IPS DF 6.9 (cell line): ENCODE measurements around the gene TTC28.

ENCODE experiments used
- DNase-seq: peaks from one replicate; pipeline ENCODE4 v3.0.0-alpha.2; 2013; ENCODE audit warnings: low read depth, low spot score
- H3K27ac ChIP-seq: one replicate; pipeline ENCODE4 v1.5.1; 2013; ENCODE audit warnings: low read length, control low read depth
- H3K27me3 ChIP-seq: 2 replicates; pipeline ENCODE4 v1.6.1; 2013; ENCODE audit warnings: mild to moderate bottlenecking, low read length; ENCODE audit not compliant: control insufficient read depth, insufficient read depth
- H3K36me3 ChIP-seq: 2 replicates; pipeline ENCODE4 v1.6.1; 2013; ENCODE audit warnings: low read length; ENCODE audit not compliant: control insufficient read depth, insufficient read depth
- H3K4me1 ChIP-seq: 2 replicates; pipeline ENCODE4 v1.6.1; 2013; ENCODE audit warnings: low read length; ENCODE audit not compliant: control insufficient read depth, insufficient read depth
- H3K4me3 ChIP-seq: 2 replicates; pipeline ENCODE4 v1.5.1; 2013; ENCODE audit warnings: mild to moderate bottlenecking, low read length
- H3K9me3 ChIP-seq: 2 replicates; pipeline ENCODE4 v1.6.1; 2013; ENCODE audit warnings: low read length, inconsistent platforms; ENCODE audit not compliant: control insufficient read depth, insufficient read depth
- WGBS: extraction: QIAGEN DNeasy Blood & Tissue Kit; methylation state at CpG from one replicate; pipeline ENCODE4 v1.1.7; 2013; ENCODE audit warnings: mixed read lengths, missing lambda C conversion rate; ENCODE audit not compliant: insufficient read length, insufficient coverage; 5-methylcytosine and 5-hydroxymethylcytosine counted together

Gene TTC28

GRCh38 chr22:27992294-27993165 is 687.1 kb downstream of the TTC28 start:
- no peak for DNase-seq
- no CpG with 5 or more reads among the region's 23 CpGs for WGBS

GRCh38 chr22:27991586-27992293 is 687.9 kb downstream of the TTC28 start:
- no CpG with 5 or more reads among the region's 7 CpGs for WGBS
- Histone ChIP-seq H3K4me1 (peaks cover 2% of the 10 kb centered on the region), H3K4me3 (no peak overlapping the region), H3K9me3 (no peaks in the 10 kb centered on the region), H3K27ac (no peak overlapping the region), H3K27me3 (no peaks in the 10 kb centered on the region), H3K36me3 (no peaks in the 10 kb centered on the region; the same call in 1 of the 2 replicates)
- no peak for DNase-seq

More at GRCh38 chr22:27992294-27993165, 687.1 kb downstream of the TTC28 start:
- Histone ChIP-seq H3K27ac (no peak overlapping the region), H3K4me3 (no peak overlapping the region), H3K4me1 (peaks cover 2% of the 10 kb centered on the region), H3K36me3 (no peaks in the 10 kb centered on the region; the same call in 1 of the 2 replicates), H3K9me3 (no peaks in the 10 kb centered on the region), H3K27me3 (no peaks in the 10 kb centered on the region)

- WGBS, result no CpG with 5 or more reads among the region's 12 CpGs
- DNase-seq, result peak; percentile 75
- no peaks in the 10 kb centered on the region for H3K9me3 ChIP-seq
- H3K36me3 ChIP-seq, result no peaks in the 10 kb centered on the region; the same call in 1 of the 2 replicates
- no peak overlapping the region for H3K27ac ChIP-seq
- no peaks in the 10 kb centered on the region for H3K27me3 ChIP-seq
- peaks cover 2% of the 10 kb centered on the region for H3K4me1 ChIP-seq
- H3K4me3 ChIP-seq, result no peak overlapping the region
Observed at GRCh38 chr22:27990879-27991278, 688.8 kb downstream of the TTC28 start.

GRCh38 chr22:27990451-27990840 is 689.2 kb downstream of the TTC28 start:
- Histone ChIP-seq H3K4me3 (no peak overlapping the region), H3K36me3 (no peaks in the 10 kb centered on the region; the same call in 1 of the 2 replicates), H3K27ac (no peak overlapping the region), H3K4me1 (peaks cover 2% of the 10 kb centered on the region), H3K9me3 (no peaks in the 10 kb centered on the region), H3K27me3 (no peaks in the 10 kb centered on the region)
- no peak for DNase-seq
- WGBS, result no CpG with 5 or more reads among the region's 15 CpGs

GRCh38 chr22:27989758-27990450 is 689.7 kb downstream of the TTC28 start:
- no CpG with 5 or more reads among the region's 15 CpGs for WGBS
- H3K27ac ChIP-seq, result no peak overlapping the region

GRCh38 chr22:27988704-27989103 is 690.9 kb downstream of the TTC28 start:
- H3K4me3 ChIP-seq, result no peak overlapping the region
- no peak overlapping the region for H3K27ac ChIP-seq
- DNase-seq, result no peak
- no peaks in the 10 kb centered on the region; the same call in 1 of the 2 replicates for H3K36me3 ChIP-seq
- no peaks in the 10 kb centered on the region for H3K27me3 ChIP-seq
- peaks cover 2% of the 10 kb centered on the region for H3K4me1 ChIP-seq
- H3K9me3 ChIP-seq, result no peaks in the 10 kb centered on the region
- WGBS, result no CpG with 5 or more reads among the region's 7 CpGs

More at GRCh38 chr22:27989758-27990450, 689.7 kb downstream of the TTC28 start:
- no peaks in the 10 kb centered on the region for H3K27me3 ChIP-seq
- peaks cover 2% of the 10 kb centered on the region for H3K4me1 ChIP-seq
- no peaks in the 10 kb centered on the region; the same call in 1 of the 2 replicates for H3K36me3 ChIP-seq
- no peak overlapping the region for H3K4me3 ChIP-seq
- no peaks in the 10 kb centered on the region for H3K9me3 ChIP-seq
- DNase-seq, result no peak

GRCh38 chr22:27987557-27987956 is 692.1 kb downstream of the TTC28 start:
- no CpG with 5 or more reads among the region's 6 CpGs for WGBS
- Histone ChIP-seq H3K27me3 (no peaks in the 10 kb centered on the region), H3K4me1 (peaks cover 2% of the 10 kb centered on the region), H3K27ac (no peak overlapping the region), H3K4me3 (no peak overlapping the region), H3K36me3 (no peaks in the 10 kb centered on the region; the same call in 1 of the 2 replicates), H3K9me3 (no peaks in the 10 kb centered on the region)
- DNase-seq, result no peak

GRCh38 chr22:27986937-27987336 is 692.7 kb downstream of the TTC28 start:
- no peak overlapping the region for H3K4me3 ChIP-seq
- H3K9me3 ChIP-seq, result no peaks in the 10 kb centered on the region
- no peak overlapping the region for H3K27ac ChIP-seq
- WGBS, result no CpG with 5 or more reads among the region's 5 CpGs
- H3K4me1 ChIP-seq, result no peaks in the 10 kb centered on the region; the same call in 1 of the 2 replicates
- H3K27me3 ChIP-seq, result no peaks in the 10 kb centered on the region
- no peak for DNase-seq
- no peaks in the 10 kb centered on the region; the same call in 1 of the 2 replicates for H3K36me3 ChIP-seq

- H3K27ac ChIP-seq, result no peak overlapping the region
- DNase-seq, result no peak
- no peaks in the 10 kb centered on the region for H3K9me3 ChIP-seq
- no peaks in the 10 kb centered on the region for H3K36me3 ChIP-seq
- H3K4me1 ChIP-seq, result no peaks in the 10 kb centered on the region
- H3K4me3 ChIP-seq, result no peak overlapping the region
- WGBS, result no CpG with 5 or more reads among the region's 5 CpGs
- H3K27me3 ChIP-seq, result no peaks in the 10 kb centered on the region
Observed at GRCh38 chr22:27986459-27986858, 693.2 kb downstream of the TTC28 start.
